ENCODE measurements around the gene SLC5A2.

- TF ChIP-seq SNAI2 (CRISPR knock-in tag; IDR thresholded peaks at IDR 0.05) (no peak), ZC3H10 (CRISPR knock-in tag; IDR thresholded peaks at IDR 0.05) (no peak), PATZ1 (CRISPR knock-in tag; IDR thresholded peaks at IDR 0.05; ENCODE audit: borderline replicate concordance) (no peak), ESRRG (CRISPR knock-in tag; IDR thresholded peaks at IDR 0.05) (no peak), ZFP3 (CRISPR knock-in tag; IDR thresholded peaks at IDR 0.05) (no peak)
Measured at GRCh38 chr16:31519759-31520431, 37.0 kb downstream of the SLC5A2 start.

All from SK-N-SH treated with all-trans-retinoic acid at 6 μM for 48 hours (cell line).